GM12865 (cell line): ENCODE results near the gene MAD1L1.
A peak's percentile ranks its signal among the peaks of the same experiment; 100 is the strongest.

Experiments
- DNase-seq: peaks from one replicate; pipeline ENCODE4 v3.0.0; 2010; ENCODE audit warnings: low read depth
- H3K4me3 ChIP-seq: 2 replicates; pipeline ENCODE4 v1.5.1; 2011; ENCODE audit warnings: mild to moderate bottlenecking, low read depth, low read length, control low read depth
- CTCF ChIP-seq: IDR thresholded peaks from 2 replicates; pipeline ENCODE4 v1.5.1; 2011; ENCODE audit warnings: low read length, control low read depth, low read depth, inconsistent platforms; ENCODE audit not compliant: insufficient read depth; ENCODE audit errors: missing control alignments

The MAD1L1 gene

DNA sequence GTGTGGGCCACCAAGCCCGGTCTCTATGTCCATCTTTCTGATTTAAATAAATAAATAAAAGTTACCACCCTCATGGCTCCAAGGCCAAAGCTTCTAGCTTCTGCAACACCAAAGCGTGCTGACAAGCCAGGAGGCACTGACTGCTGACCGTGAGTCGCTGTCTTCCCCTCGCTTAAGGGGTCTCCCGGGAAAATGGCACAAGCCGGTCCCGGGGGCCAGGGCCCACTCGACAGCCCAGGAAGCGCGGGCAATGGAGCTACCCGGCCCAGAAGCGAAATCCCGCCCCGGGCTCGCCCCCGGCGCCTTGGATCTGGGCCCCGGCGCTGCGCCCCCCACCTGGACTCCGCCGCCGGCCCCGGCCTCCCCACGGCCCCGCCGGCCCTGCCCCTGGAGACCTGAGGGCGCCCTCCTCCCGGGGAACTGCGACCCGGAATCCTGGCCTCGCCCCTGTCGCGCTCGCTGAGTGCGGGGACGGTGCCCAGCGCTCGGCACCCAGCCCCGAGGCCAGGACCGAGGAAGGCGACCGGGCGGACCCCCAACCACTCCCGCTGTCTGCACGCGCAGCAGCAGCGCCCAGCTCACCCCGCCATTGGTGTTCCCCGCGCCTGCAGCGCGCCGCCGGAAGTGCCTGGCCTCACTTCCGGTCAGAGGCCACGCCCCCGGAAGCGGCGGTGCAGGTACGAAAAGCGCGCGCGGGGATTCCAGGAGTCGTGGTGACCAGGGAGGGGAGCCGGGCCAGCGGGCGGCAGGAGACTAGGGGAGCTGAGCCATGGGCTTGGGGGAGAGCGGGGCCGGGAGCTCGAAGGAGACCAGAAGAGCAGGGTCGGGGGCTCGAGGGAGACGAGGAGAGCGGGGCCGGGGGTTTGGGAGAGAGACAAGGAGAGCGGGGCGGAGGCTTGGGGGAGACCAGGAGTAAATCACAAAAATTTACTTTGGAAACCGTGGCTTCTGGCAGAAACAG lies 9.1 kb upstream of the MAD1L1 start, which contains the start of the genes MRM2 and NUDT1:
Gene MRM2 (minus strand): TSS at position 626 of the 961 bp plus-strand sequence. CDS start 36 bp downstream, at position 590.
Gene NUDT1 (plus strand): TSS at position 647 of the 961 bp plus-strand sequence. CDS start 2,349 bp downstream, outside the sequence.
- peak within 1 kb of the TSS; percentile 98 for H3K4me3 ChIP-seq
- peak; percentile 90 for DNase-seq
- TF ChIP-seq CTCF = no peak

DNA sequence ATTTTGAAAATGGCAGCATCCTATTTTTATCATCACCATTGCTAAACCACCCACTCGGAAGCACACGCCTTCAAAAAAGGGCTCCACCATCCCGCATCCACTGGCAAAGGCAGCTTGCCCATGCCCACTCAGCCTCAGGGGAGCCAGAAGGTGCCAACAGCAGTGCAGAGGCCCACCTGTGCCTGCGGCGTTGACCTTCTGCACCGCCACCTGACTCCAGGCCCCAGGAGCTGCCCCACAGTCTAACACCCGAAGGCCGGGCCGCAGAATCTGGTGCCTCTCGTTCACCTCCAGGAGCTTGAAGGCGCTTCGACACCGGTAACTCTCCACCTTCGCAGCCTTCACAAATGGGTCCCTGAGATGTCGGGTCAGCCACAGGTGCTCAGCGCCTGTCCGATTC lies 6.5 kb upstream of the MAD1L1 start:
- no peak for DNase-seq
- TF ChIP-seq CTCF = no peak
- no peak overlapping the region for H3K4me3 ChIP-seq

DNA sequence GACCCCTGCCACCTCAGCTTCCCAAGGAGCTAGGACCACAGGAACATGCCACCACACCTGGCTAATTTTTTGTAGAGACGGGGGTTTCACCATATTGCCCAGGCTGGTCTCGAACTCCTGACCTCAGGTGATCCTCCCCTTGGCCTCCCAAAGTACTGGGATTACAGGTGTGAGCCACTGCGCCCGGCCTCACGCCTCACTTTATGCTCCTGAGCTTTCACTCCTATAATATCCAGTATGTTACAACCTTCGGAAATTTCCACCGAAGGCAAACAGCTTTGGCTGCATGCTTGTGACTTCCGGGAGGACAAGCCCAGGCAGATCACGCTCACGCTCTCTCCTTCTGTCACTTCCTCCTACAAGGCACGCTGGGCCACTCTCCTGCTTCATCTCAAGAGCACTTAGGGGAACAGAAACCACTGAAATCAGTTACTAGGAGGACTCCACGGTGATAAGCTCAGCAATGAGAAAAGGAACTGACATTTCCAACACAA lies 4.4 kb upstream of the MAD1L1 start:
- H3K4me3 ChIP-seq = peak overlapping the region; percentile 45
- TF ChIP-seq CTCF = no peak
- DNase-seq = peak; percentile 97

DNA sequence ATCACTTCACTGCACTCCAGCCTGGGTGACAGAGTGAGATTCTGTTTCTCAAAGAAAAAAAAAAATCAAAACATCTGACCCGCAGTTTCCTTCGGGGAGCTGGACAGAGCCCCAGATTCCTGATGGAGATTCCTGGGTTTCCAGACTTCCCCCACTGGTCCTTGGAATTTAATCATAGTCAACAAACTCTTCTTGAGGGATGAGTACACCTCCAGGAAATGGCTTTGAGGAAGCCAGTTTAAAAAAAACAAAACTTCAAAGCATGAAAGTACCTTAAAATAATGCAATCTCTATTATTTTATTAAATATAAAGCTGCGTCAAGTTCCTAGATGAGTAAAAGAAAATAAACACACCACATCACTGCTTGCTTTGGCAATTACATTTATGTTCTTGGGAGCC lies 1.2 kb upstream of the MAD1L1 start:
- DNase-seq = no peak
- no peak for TF ChIP-seq CTCF

DNA sequence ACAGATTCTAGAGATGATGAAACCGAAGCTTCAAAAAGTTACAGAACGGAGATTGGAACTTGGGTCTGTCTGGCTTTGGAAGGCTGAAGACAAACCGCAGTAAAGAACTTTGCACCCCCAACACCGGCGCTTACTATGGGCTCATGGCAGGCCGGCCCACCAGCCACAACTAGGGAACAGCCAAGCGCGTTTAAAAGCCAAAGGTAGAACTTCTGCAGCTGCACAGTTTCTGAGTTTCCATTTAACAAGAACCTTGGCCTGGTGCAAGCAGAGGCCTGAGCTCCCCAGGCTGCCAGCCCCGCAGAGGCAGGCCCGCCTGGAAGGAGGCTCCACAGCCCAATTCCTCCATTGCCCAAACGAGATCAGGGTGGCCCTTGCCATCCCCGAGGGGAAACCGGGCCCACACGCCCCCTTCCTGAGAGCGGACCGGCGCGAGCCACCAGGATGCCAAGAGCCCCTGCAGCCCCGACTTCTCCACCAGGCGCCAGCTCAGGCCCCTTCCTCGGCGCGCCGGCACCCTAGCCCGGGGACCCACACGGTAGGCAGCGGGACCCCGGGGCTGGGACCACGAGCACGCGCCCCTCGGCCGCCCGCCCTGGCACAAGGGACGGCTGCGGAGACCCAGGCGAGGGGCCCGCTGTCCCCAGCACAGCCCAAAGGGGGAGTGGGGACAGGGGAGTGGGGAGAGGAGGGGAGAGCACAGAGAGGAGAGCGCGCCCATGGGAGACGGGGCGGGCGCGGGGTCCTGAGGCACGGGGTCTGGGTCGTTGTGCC lies 566 bp downstream of the MAD1L1 start:
- H3K4me3 ChIP-seq = peak overlapping the region; percentile 90
- no peak for DNase-seq
- no peak for TF ChIP-seq CTCF

More for the DNA sequence above, 1.2 kb upstream of the MAD1L1 start:
- no peak overlapping the region for H3K4me3 ChIP-seq

DNA sequence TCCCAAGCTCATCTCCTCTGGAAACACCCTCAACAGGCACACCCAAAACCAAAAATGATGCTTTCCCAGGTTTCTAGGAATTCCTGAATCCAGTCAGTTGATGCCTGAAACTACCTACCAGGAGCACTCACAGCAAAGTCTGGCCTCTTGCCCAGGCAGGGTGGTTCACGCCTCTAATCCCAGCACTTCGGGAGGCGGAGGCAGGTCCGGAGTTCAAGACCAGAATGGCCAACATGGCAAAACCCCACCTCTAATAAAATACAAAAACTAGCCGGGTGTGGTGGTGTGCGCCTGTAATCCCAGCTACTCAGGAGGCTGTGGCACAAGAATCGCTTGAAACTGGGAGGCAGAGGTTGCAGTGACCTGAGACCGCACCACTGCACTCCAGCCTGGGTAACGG lies 1.9 kb downstream of the MAD1L1 start:
- TF ChIP-seq CTCF = no peak
- no peak for DNase-seq
- H3K4me3 ChIP-seq = no peak overlapping the region
